HG03460 (cell line): ENCODE results near the gene ADGRL3.
"Not testable (repeated sequence)": the region's sequence is repeated elsewhere in the genome, so short reads cannot be mapped to it uniquely, and the experiment has no call there.

Source experiments
- ATAC-seq: cut with Tn5 transposase; IDR thresholded peaks from one replicate; pipeline ENCODE4 v1.9.1; 2021; ENCODE audit not compliant: unreplicated experiment

ADGRL3 gene

GRCh38 chr4:61734409-61734808 is 534.3 kb downstream of the ADGRL3 start:
- no peak for ATAC-seq

GRCh38 chr4:61739887-61740286 is 539.8 kb downstream of the ADGRL3 start:
- ATAC-seq, result no peak

GRCh38 chr4:61740886-61741285 is 540.8 kb downstream of the ADGRL3 start:
- no peak for ATAC-seq

- no peak for ATAC-seq
Measured at GRCh38 chr4:61741327-61742096, 541.4 kb downstream of the ADGRL3 start.

- ATAC-seq, result no peak
Measured at GRCh38 chr4:61750810-61751209, 550.7 kb downstream of the ADGRL3 start.

- ATAC-seq, result no peak
Measured at GRCh38 chr4:61752617-61753016, 552.5 kb downstream of the ADGRL3 start.

GRCh38 chr4:61753739-61754138 is 553.6 kb downstream of the ADGRL3 start:
- ATAC-seq, result no peak

- ATAC-seq, result not testable (repeated sequence)
Measured at GRCh38 chr4:61756937-61757336, 556.8 kb downstream of the ADGRL3 start.

GRCh38 chr4:61757983-61758382 is 557.9 kb downstream of the ADGRL3 start:
- not testable (repeated sequence) for ATAC-seq

- not testable (repeated sequence) for ATAC-seq
Measured at GRCh38 chr4:61758596-61758995, 558.5 kb downstream of the ADGRL3 start.

- not testable (repeated sequence) for ATAC-seq
Measured at GRCh38 chr4:61759245-61759644, 559.1 kb downstream of the ADGRL3 start.

GRCh38 chr4:61759885-61760284 is 559.8 kb downstream of the ADGRL3 start:
- ATAC-seq, result not testable (repeated sequence)

- ATAC-seq, result no peak
Measured at GRCh38 chr4:61760820-61761219, 560.7 kb downstream of the ADGRL3 start.

- ATAC-seq, result no peak
Measured at GRCh38 chr4:61762722-61763627, 562.8 kb downstream of the ADGRL3 start.

GRCh38 chr4:61763682-61764081 is 563.6 kb downstream of the ADGRL3 start:
- ATAC-seq, result no peak

- ATAC-seq, result not testable (repeated sequence)
Measured at GRCh38 chr4:61764090-61764489, 564.0 kb downstream of the ADGRL3 start.

- ATAC-seq, result not testable (repeated sequence)
Measured at GRCh38 chr4:61769444-61770167, 569.5 kb downstream of the ADGRL3 start.

- no peak for ATAC-seq
Measured at GRCh38 chr4:61770456-61770855, 570.3 kb downstream of the ADGRL3 start.

- no peak for ATAC-seq
Measured at GRCh38 chr4:61771056-61771455, 570.9 kb downstream of the ADGRL3 start.

- no peak for ATAC-seq
Measured at GRCh38 chr4:61772126-61772525, 572.0 kb downstream of the ADGRL3 start.

GRCh38 chr4:61773655-61774245 is 573.6 kb downstream of the ADGRL3 start:
- ATAC-seq, result no peak
